ENCODE results near the gene ABCD1.

- no peak for TF ChIP-seq POLR2AphosphoS5 (IDR thresholded peaks at IDR 0.05)
- peak in 1 of 4 experiments; percentile 39 for TF ChIP-seq CTCF (IDR thresholded peaks at IDR 0.05)
Measured at GRCh38 chrX:153744210-153745066, 19.8 kb downstream of the ABCD1 start.

Measured in gastroesophageal sphincter (tissue), 3 donors.